Measurements from ENCODE around the gene FOLR3.
"Not testable (repeated sequence)": the region's sequence is repeated elsewhere in the genome, so short reads cannot be mapped to it uniquely, and the experiment has no call there.

The FOLR3 gene

GRCh38 chr11:72146625-72147024 lies 11.1 kb downstream of the FOLR3 start:
- Histone ChIP-seq H3K9me3 (ENCODE audit: control insufficient read depth, low read length) (no peaks in the 10 kb centered on the region), H3K4me1 (ENCODE audit: control insufficient read depth, insufficient read depth, low read length) (no peaks in the 10 kb centered on the region), H3K36me3 (ENCODE audit: control insufficient read depth, insufficient read depth, low read length) (no peaks in the 10 kb centered on the region), H3K4me3 (ENCODE audit: low read length) (no peak overlapping the region), H3K9ac (ENCODE audit: low read length) (no peak overlapping the region), H3K27me3 (ENCODE audit: control insufficient read depth, insufficient read depth, low read length) (no peaks in the 10 kb centered on the region)

DNA sequence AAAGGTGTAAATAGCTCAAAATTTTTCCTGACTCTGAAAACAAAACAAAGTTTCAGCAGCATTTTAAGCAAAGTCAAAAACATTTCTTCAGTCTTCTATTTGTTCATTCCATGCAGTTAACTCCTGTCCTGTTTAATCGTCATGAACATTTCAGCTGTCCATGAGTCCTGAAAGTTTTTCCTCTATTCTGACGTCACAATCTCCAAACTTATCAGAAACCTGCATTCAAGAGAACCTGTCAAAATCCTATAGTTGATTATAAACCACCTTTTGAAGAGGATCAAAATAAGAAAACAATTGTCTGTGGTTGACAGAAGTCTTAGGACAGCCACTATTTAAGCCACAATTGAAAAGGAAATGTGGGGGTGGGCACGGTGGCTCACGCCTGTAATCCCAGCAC lies 15.4 kb downstream of the FOLR3 start:
- no peak overlapping the region for H3K9ac ChIP-seq (ENCODE audit: low read length)
- no peak overlapping the region for H3K4me3 ChIP-seq (ENCODE audit: low read length)
- no peaks in the 10 kb centered on the region for H3K36me3 ChIP-seq (ENCODE audit: control insufficient read depth, insufficient read depth, low read length)
- no peaks in the 10 kb centered on the region for H3K27me3 ChIP-seq (ENCODE audit: control insufficient read depth, insufficient read depth, low read length)
- no peaks in the 10 kb centered on the region for H3K9me3 ChIP-seq (ENCODE audit: control insufficient read depth, low read length)
- no peaks in the 10 kb centered on the region for H3K4me1 ChIP-seq (ENCODE audit: control insufficient read depth, insufficient read depth, low read length)

- H3K9me3 ChIP-seq (ENCODE audit: control insufficient read depth, low read length); H3K36me3 ChIP-seq (ENCODE audit: control insufficient read depth, insufficient read depth, low read length); H3K27me3 ChIP-seq (ENCODE audit: control insufficient read depth, insufficient read depth, low read length); H3K4me3 ChIP-seq (ENCODE audit: low read length); H3K9ac ChIP-seq (ENCODE audit: low read length); H3K4me1 ChIP-seq (ENCODE audit: control insufficient read depth, insufficient read depth, low read length): not testable (repeated sequence)
Measured at GRCh38 chr11:72153874-72154273, 18.3 kb downstream of the FOLR3 start.

DNA sequence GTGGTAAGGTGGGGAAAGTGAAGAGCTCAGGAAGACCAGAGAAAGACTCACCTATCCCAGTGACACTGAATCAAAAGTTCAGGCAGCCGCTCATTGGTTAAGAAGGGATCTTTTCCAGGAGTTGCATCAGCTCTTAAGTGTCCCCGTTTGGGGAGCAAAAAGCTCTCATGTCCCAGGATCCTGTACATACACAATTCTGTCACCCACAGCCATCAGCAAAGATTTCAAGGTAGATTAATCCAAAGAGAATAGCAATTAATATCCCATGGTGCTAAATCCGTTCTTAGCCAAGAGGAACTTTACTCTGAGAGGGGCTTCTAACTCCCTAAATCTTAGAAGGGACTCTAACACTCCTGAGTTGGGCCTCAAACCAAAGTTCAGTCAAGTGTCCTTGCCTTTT lies 19.3 kb downstream of the FOLR3 start:
- H3K36me3 ChIP-seq (ENCODE audit: control insufficient read depth, insufficient read depth, low read length) = no peaks in the 10 kb centered on the region
- H3K4me1 ChIP-seq (ENCODE audit: control insufficient read depth, insufficient read depth, low read length) = no peaks in the 10 kb centered on the region
- peaks cover 2% of the 10 kb centered on the region for H3K27me3 ChIP-seq (ENCODE audit: control insufficient read depth, insufficient read depth, low read length)
- no peaks in the 10 kb centered on the region for H3K9me3 ChIP-seq (ENCODE audit: control insufficient read depth, low read length)
- no peak overlapping the region for H3K4me3 ChIP-seq (ENCODE audit: low read length)
- H3K9ac ChIP-seq (ENCODE audit: low read length) = no peak overlapping the region

- no peak overlapping the region for H3K9ac ChIP-seq (ENCODE audit: low read length)
- H3K9me3 ChIP-seq (ENCODE audit: control insufficient read depth, low read length) = no peaks in the 10 kb centered on the region
- H3K27me3 ChIP-seq (ENCODE audit: control insufficient read depth, insufficient read depth, low read length) = peaks cover 2% of the 10 kb centered on the region
- no peak overlapping the region for H3K4me3 ChIP-seq (ENCODE audit: low read length)
- no peaks in the 10 kb centered on the region for H3K36me3 ChIP-seq (ENCODE audit: control insufficient read depth, insufficient read depth, low read length)
- H3K4me1 ChIP-seq (ENCODE audit: control insufficient read depth, insufficient read depth, low read length) = no peaks in the 10 kb centered on the region
Measured at GRCh38 chr11:72155751-72156150, 20.2 kb downstream of the FOLR3 start.

GRCh38 chr11:72157131-72157530 lies 21.6 kb downstream of the FOLR3 start:
- Histone ChIP-seq H3K4me1 (ENCODE audit: control insufficient read depth, insufficient read depth, low read length) (no peaks in the 10 kb centered on the region), H3K9ac (ENCODE audit: low read length) (no peak overlapping the region), H3K9me3 (ENCODE audit: control insufficient read depth, low read length) (no peaks in the 10 kb centered on the region), H3K27me3 (ENCODE audit: control insufficient read depth, insufficient read depth, low read length) (peaks cover 2% of the 10 kb centered on the region), H3K4me3 (ENCODE audit: low read length) (no peak overlapping the region), H3K36me3 (ENCODE audit: control insufficient read depth, insufficient read depth, low read length) (no peaks in the 10 kb centered on the region)

- Histone ChIP-seq H3K36me3 (ENCODE audit: control insufficient read depth, insufficient read depth, low read length) (no peaks in the 10 kb centered on the region), H3K9me3 (ENCODE audit: control insufficient read depth, low read length) (no peaks in the 10 kb centered on the region), H3K9ac (ENCODE audit: low read length) (no peak overlapping the region), H3K4me3 (ENCODE audit: low read length) (no peak overlapping the region), H3K4me1 (ENCODE audit: control insufficient read depth, insufficient read depth, low read length) (no peaks in the 10 kb centered on the region), H3K27me3 (ENCODE audit: control insufficient read depth, insufficient read depth, low read length) (peaks cover 2% of the 10 kb centered on the region)
Measured at GRCh38 chr11:72160319-72160718, 24.8 kb downstream of the FOLR3 start.

DNA sequence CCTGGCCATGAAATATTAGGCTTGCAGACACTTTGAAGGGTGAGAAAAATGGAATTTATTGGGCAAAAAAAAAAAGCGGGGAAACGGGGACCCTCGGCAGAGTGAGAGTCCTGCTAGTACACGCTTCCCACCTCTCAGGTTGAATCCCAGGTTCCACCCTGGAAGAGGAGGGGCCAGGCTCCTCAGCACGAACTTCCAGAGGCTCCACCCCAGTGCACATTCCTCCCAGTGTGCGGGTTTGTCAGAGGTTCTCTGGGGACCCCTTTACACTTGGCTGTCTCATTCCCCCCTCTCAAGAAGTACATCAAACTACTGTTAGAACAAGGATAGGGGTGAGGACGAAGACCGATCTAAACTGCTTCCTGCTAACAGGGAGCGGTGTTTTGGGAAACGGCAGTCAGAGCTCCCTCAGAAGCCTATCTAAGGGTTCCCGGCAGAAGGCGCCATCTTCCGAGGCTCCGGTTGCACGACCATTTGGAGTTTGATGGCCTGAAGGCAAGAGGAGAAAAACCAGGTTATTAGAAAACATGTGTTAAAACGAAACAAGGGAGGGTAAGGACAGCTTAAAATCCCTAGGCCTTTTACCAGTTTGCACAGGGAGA lies 27.5 kb downstream of the FOLR3 start:
- Histone ChIP-seq H3K36me3 (ENCODE audit: control insufficient read depth, insufficient read depth, low read length) (no peaks in the 10 kb centered on the region), H3K4me3 (ENCODE audit: low read length) (no peak overlapping the region), H3K9me3 (ENCODE audit: control insufficient read depth, low read length) (no peaks in the 10 kb centered on the region), H3K4me1 (ENCODE audit: control insufficient read depth, insufficient read depth, low read length) (no peaks in the 10 kb centered on the region), H3K27me3 (ENCODE audit: control insufficient read depth, insufficient read depth, low read length) (peaks cover 2% of the 10 kb centered on the region), H3K9ac (ENCODE audit: low read length) (no peak overlapping the region)

DNA sequence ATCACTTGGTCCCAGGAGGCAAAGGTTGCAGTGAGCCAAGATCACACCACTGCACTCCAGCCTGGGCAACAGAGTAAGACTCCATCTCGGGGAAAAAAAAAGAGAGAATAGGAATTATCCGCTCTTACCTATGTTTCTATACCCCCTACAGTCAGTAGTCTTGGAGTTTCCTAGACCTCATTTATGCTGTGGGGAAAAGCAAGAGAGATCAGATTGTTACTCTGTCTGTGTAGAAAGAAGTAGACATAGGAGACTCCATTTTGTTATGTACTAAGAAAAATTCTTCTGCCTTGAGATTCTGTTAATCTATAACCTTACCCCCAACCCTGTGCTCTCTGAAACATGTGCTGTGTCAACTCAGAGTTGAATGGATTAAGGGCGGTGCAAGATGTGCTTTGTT lies 28.7 kb downstream of the FOLR3 start:
- H3K9me3 ChIP-seq (ENCODE audit: control insufficient read depth, low read length); H3K4me1 ChIP-seq (ENCODE audit: control insufficient read depth, insufficient read depth, low read length); H3K27me3 ChIP-seq (ENCODE audit: control insufficient read depth, insufficient read depth, low read length); H3K9ac ChIP-seq (ENCODE audit: low read length); H3K36me3 ChIP-seq (ENCODE audit: control insufficient read depth, insufficient read depth, low read length); H3K4me3 ChIP-seq (ENCODE audit: low read length): not testable (repeated sequence)

GRCh38 chr11:72169046-72169555 lies 33.6 kb downstream of the FOLR3 start:
- H3K9me3 ChIP-seq (ENCODE audit: control insufficient read depth, low read length); H3K4me3 ChIP-seq (ENCODE audit: low read length); H3K27me3 ChIP-seq (ENCODE audit: control insufficient read depth, insufficient read depth, low read length); H3K36me3 ChIP-seq (ENCODE audit: control insufficient read depth, insufficient read depth, low read length); H3K4me1 ChIP-seq (ENCODE audit: control insufficient read depth, insufficient read depth, low read length); H3K9ac ChIP-seq (ENCODE audit: low read length): not testable (repeated sequence)

GRCh38 chr11:72169754-72170153 lies 34.2 kb downstream of the FOLR3 start:
- H3K4me1 ChIP-seq (ENCODE audit: control insufficient read depth, insufficient read depth, low read length); H3K9me3 ChIP-seq (ENCODE audit: control insufficient read depth, low read length); H3K36me3 ChIP-seq (ENCODE audit: control insufficient read depth, insufficient read depth, low read length); H3K4me3 ChIP-seq (ENCODE audit: low read length); H3K27me3 ChIP-seq (ENCODE audit: control insufficient read depth, insufficient read depth, low read length); H3K9ac ChIP-seq (ENCODE audit: low read length): not testable (repeated sequence)

- H3K36me3 ChIP-seq (ENCODE audit: control insufficient read depth, insufficient read depth, low read length); H3K4me3 ChIP-seq (ENCODE audit: low read length); H3K9ac ChIP-seq (ENCODE audit: low read length); H3K27me3 ChIP-seq (ENCODE audit: control insufficient read depth, insufficient read depth, low read length); H3K4me1 ChIP-seq (ENCODE audit: control insufficient read depth, insufficient read depth, low read length); H3K9me3 ChIP-seq (ENCODE audit: control insufficient read depth, low read length): not testable (repeated sequence)
Measured at GRCh38 chr11:72172043-72172442, 36.5 kb downstream of the FOLR3 start.

GRCh38 chr11:72173291-72173690 lies 37.8 kb downstream of the FOLR3 start:
- Histone ChIP-seq H3K4me3 (ENCODE audit: low read length) (no peak overlapping the region), H3K27me3 (ENCODE audit: control insufficient read depth, insufficient read depth, low read length) (no peaks in the 10 kb centered on the region), H3K9ac (ENCODE audit: low read length) (no peak overlapping the region), H3K4me1 (ENCODE audit: control insufficient read depth, insufficient read depth, low read length) (peaks cover 5% of the 10 kb centered on the region), H3K9me3 (ENCODE audit: control insufficient read depth, low read length) (no peaks in the 10 kb centered on the region), H3K36me3 (ENCODE audit: control insufficient read depth, insufficient read depth, low read length) (no peaks in the 10 kb centered on the region)

Data from mucosa of stomach (tissue), 1 donor.